Spleen (tissue), 11 donors: ENCODE measurements around the gene ASCL5. TPM values are rescaled to one million over a fixed set of nuclear protein-coding genes. Genes with fewer than 3 reads are reported as not detected.

ENCODE experiments used
- DNase-seq: peaks from one replicate; pipeline ENCODE4 v3.0.0-alpha.2; 2020
- H3K27ac ChIP-seq, 8 donors: fragments of 200-600 bp; sonication (generic) in 7 of 8; 1 replicate in 4 of 8; 2 replicates in 4 of 8; pipeline versions ENCODE4 v1.5.0 to v1.8.0; 2016 to 2021; ENCODE audit warnings: inconsistent platforms in 4 of 8, mild to moderate bottlenecking in 4 of 8, moderate library complexity in 1 of 8
- H3K27me3 ChIP-seq, 7 donors: fragments of 200-600 bp; sonication (generic) in 6 of 7; replicated peaks in 1 of 7; 1 replicate in 4 of 7; 2 replicates in 3 of 7; pipeline versions ENCODE4 v1.5.0 to v1.8.0; 2016 to 2021; ENCODE audit warnings: inconsistent platforms in 3 of 7, mild to moderate bottlenecking in 1 of 7
- H3K36me3 ChIP-seq, 6 donors: fragments of 200-600 bp; sonication (generic) in 5 of 6; 1 replicate in 4 of 6; 2 replicates in 2 of 6; pipeline versions ENCODE4 v1.5.0 to v1.8.0; 2016 to 2021; ENCODE audit warnings: inconsistent platforms in 2 of 6
- H3K4me1 ChIP-seq, 6 donors: fragments of 200-600 bp; sonication (generic) in 5 of 6; 1 replicate in 3 of 6; 2 replicates in 3 of 6; pipeline versions ENCODE4 v1.5.0 to v1.8.0; 2016 to 2021; ENCODE audit warnings: inconsistent platforms in 3 of 6
- H3K4me3 ChIP-seq, 8 donors: fragments of 200-600 bp; sonication (generic) in 7 of 8; 1 replicate in 4 of 8; 2 replicates in 4 of 8; pipeline versions ENCODE4 v1.5.0 to v1.8.0; 2016 to 2021; ENCODE audit warnings: inconsistent platforms in 4 of 8, mild to moderate bottlenecking in 4 of 8, moderate library complexity in 2 of 8
- H3K9me3 ChIP-seq, 8 donors: fragments of 200-600 bp; sonication (generic) in 7 of 8; 1 replicate in 4 of 8; 2 replicates in 4 of 8; pipeline versions ENCODE4 v1.5.0 to v1.8.0; 2016 to 2021; ENCODE audit warnings: inconsistent platforms in 4 of 8
- POLR2A ChIP-seq, 3 donors: fragments of 450-650 bp; IDR thresholded peaks; one replicate each; pipeline ENCODE4 v1.5.1; 2017; ENCODE audit warnings: antibody characterized with exemption in 3 of 3, mild to moderate bottlenecking in 1 of 3
- POLR2AphosphoS5 ChIP-seq, 3 donors: sonication (generic); formaldehyde crosslinking; IDR thresholded peaks; one replicate each; pipeline ENCODE4 v1.5.1; 2017; ENCODE audit warnings: antibody characterized with exemption in 3 of 3
- WGBS, 5 donors: extraction: QIAGEN DNeasy Blood & Tissue Kit in 3 of 5; methylation state at CpG; one replicate each; pipeline versions ENCODE4 v1.1.5 to v1.1.7; 2013 to 2018; 5-methylcytosine and 5-hydroxymethylcytosine counted together
- intact Hi-C: fragments of 100-400 bp; cut with DNase I; formaldehyde crosslinking; loops from one replicate; pipeline ENCODE4 v1.15.0; 2023; ENCODE audit warnings: low total_unique reads
- polyA plus RNA-seq, 3 donors: library from polyadenylated mRNA; stranded (reverse); fragments of 200-250 nt; gene quantifications; one replicate each; pipeline ENCODE4 v1.2.1, GENCODE V29; 2013
- total RNA-seq, 7 donors: library from RNA; depleted of rRNA in 3 of 7; stranded (reverse); fragments of >200 nt in 3 of 7; fragmentation: NEBNext Ultra II Directional in 4 of 7; extraction: Animal tissue kit (Norgen Biotek cat#: 25700) in 4 of 7; gene quantifications; one replicate each; pipeline versions ENCODE4 v1.1.0 to v1.2.1, GENCODE V29; 2016 to 2021
- TF ChIP-seq, protein P1 (sequence below), 11 experiments: fragments of 200-600 bp in 7 of 11; fragments of 450-650 bp in 4 of 11; sonication (generic) in 4 of 11; IDR thresholded peaks in 8 of 11; conservative IDR thresholded peaks in 3 of 11; 1 replicate in 7 of 11; 2 replicates in 4 of 11; pipeline versions ENCODE4 v1.4.0 to v1.8.0; 2016 to 2021; ENCODE audit warnings: antibody characterized with exemption in 11 of 11, inconsistent platforms in 4 of 11, mild to moderate bottlenecking in 1 of 11
- donor health status: healthy with polysubstance abuse.
- donor health status: DM: no; HTN: no; CAD: no; lungs with moderate emphysema.
- donor health status: DM: no; HTN: no; CAD: no.
- donor health status: Bipolar disorder and iron deficiency.
- donor health status: healthy.
- donor health status: DM: no; HTN: no; CAD: no.
- donor health status: DM: yes; HTN: yes; CAD: no.

The ASCL5 gene
- total and polyA plus RNA-seq, 10 donors: 0.06 to 0.85 (median 0.09) TPM; not detected in 6

DNA sequence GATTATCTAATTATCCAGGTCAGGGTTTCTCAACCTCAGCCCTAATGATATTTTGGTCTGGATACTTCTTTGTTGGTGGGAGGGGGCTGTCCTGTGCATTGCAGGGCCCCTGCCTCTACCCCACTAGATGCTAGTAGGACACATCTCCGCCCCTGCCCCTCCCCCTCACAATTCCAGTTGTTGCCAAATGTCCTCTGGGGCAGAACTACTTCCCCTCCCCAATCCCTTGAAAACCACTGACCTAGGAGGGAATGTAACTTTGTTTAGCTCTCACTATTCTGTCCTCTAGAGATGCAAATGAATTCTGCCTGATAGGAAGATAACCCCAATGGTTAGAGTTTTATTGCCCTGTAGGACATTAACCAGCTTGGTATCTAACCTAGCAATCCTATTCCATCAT is 22.8 kb downstream of the ASCL5 start:
- Histone ChIP-seq H3K4me1 (no peaks in the 10 kb centered on the region), H3K36me3 (no peaks in the 10 kb centered on the region), H3K27me3 (no peaks in the 10 kb centered on the region), H3K9me3 (no peaks in the 10 kb centered on the region), H3K4me3 (no peak overlapping the region), H3K27ac (no peak overlapping the region)
- intact Hi-C loops: no loop called here
- DNase-seq: no peak
- WGBS, 5 donors: 41 to 85% (median 55%) methylated on average over 1 of the region's 1 CpG
- TF ChIP-seq POLR2A (IDR thresholded peaks at IDR 0.05): no peak
- TF ChIP-seq, protein P1, sequence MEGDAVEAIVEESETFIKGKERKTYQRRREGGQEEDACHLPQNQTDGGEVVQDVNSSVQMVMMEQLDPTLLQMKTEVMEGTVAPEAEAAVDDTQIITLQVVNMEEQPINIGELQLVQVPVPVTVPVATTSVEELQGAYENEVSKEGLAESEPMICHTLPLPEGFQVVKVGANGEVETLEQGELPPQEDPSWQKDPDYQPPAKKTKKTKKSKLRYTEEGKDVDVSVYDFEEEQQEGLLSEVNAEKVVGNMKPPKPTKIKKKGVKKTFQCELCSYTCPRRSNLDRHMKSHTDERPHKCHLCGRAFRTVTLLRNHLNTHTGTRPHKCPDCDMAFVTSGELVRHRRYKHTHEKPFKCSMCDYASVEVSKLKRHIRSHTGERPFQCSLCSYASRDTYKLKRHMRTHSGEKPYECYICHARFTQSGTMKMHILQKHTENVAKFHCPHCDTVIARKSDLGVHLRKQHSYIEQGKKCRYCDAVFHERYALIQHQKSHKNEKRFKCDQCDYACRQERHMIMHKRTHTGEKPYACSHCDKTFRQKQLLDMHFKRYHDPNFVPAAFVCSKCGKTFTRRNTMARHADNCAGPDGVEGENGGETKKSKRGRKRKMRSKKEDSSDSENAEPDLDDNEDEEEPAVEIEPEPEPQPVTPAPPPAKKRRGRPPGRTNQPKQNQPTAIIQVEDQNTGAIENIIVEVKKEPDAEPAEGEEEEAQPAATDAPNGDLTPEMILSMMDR (IDR thresholded peaks at IDR 0.05 in 8 of 11, conservative IDR thresholded peaks at IDR 0.05 in 3 of 11): no peak
- TF ChIP-seq POLR2AphosphoS5 (IDR thresholded peaks at IDR 0.05): no peak

DNA sequence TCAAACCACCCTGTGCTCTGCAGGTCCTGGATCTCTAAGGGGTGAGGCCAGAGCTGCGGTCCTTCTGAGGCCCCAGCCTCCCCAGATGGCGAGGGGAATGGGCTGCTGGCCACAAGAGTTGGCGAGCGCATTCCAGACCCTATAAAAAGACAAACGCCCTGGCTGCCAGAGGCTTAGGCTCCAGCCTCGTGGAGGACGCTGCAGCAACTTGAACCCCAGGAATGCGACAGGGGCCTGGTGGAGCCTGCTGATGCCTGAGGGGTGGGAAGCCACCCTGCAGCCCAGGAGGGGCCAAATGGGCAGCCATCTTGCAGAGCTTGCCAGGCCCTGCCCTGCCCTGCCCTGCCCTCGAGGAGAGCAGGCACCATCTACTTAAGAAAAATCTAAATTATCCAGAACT is 23.3 kb downstream of the ASCL5 start:
- Histone ChIP-seq H3K4me3 (no peak overlapping the region), H3K27ac (no peak overlapping the region), H3K36me3 (no peaks in the 10 kb centered on the region), H3K4me1 (no peaks in the 10 kb centered on the region), H3K27me3 (no peaks in the 10 kb centered on the region), H3K9me3 (no peaks in the 10 kb centered on the region)
- WGBS, 5 donors: 86 to 95% (median 87%) methylated on average over 4 to 9 of the region's 9 CpGs
- TF ChIP-seq, protein P1 (IDR thresholded peaks at IDR 0.05 in 8 of 11, conservative IDR thresholded peaks at IDR 0.05 in 3 of 11): no peak
- TF ChIP-seq POLR2AphosphoS5 (IDR thresholded peaks at IDR 0.05) (no peak), POLR2A (IDR thresholded peaks at IDR 0.05) (no peak)
- DNase-seq: no peak
- intact Hi-C loops: no loop called here

DNA sequence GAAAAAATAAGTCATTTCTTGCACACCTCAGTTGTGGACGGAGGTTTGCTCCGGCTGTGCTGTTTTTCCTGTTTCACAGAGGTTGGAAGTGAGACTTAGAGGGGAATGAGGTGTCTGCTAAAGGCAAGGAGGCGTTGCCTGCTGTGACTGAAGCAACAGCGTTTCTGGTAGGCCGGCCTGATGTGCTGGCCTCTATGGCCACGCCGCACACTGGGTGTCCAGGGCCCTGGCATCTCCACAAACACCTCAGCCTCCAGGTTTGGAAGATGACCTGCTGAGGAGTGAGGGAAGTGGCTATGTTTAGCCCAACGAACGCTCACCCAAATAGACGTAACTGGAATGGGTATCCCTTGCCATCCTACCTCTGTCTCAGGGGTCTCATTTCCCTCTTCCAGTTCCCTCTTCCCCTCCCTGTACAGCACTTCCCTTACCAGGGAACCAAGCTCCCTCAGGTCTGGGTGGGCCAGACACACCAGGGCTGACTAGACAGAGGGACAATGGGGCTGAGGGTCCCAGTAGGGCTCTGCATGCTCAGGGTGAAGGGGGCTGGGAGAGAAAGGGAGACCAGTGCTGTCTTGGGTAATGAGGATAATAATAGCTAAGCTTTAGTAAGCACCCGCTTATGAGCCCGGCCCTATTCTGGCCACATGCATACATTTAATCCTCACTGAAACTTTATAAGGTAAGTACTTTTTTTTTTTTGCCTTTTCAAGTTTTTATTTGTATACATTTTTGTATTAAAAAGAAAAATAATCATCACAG is 26.6 kb downstream of the ASCL5 start:
- Histone ChIP-seq H3K27ac (no peak overlapping the region), H3K9me3 (no peaks in the 10 kb centered on the region), H3K4me1 (no peaks in the 10 kb centered on the region), H3K4me3 (no peak overlapping the region), H3K27me3 (no peaks in the 10 kb centered on the region), H3K36me3 (no peaks in the 10 kb centered on the region)
- intact Hi-C loops: no loop called here
- no peak for TF ChIP-seq POLR2A (IDR thresholded peaks at IDR 0.05)
- TF ChIP-seq, protein P1 (IDR thresholded peaks at IDR 0.05 in 8 of 11, conservative IDR thresholded peaks at IDR 0.05 in 3 of 11): no peak
- TF ChIP-seq POLR2AphosphoS5 (IDR thresholded peaks at IDR 0.05): no peak
- 84 to 92% (median 91%) methylated on average over 12 of the region's 12 CpGs for WGBS, 5 donors
- no peak for DNase-seq

DNA sequence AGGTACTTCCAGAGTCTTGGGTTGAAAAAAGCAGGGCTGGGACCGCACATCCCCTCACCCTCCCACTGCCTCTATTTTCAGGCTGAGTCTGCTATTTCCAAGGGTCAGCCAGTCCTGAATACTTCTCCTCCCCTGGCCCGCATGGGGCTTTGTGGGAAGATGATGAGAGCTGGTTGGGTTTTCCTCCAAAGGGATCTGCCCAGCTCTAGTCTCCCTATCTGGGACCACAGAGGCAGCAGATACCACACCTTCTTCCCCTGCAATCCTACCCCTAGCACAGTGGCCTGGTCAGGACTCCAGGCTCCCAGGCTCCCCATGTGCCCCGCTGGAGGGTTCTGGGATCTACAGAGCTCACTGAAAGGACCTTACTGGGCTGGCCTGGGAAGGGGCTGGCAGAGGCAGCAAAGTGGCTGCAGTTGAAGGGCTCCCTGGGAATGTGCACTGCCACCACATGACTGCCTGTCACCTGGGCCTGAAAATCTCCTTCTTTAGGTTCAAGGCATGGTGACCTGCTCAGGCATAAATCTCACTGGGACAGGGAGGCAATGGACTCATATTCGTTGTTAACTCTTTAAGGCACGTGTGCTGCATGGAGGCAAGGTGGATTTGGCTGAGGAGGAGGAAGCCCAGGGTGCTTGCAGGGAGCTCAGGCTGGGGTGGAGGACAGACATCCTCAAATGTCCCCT is 27.8 kb downstream of the ASCL5 start:
- H3K36me3 ChIP-seq: no peaks in the 10 kb centered on the region
- no peak for DNase-seq
- TF ChIP-seq POLR2A (IDR thresholded peaks at IDR 0.05) (no peak), POLR2AphosphoS5 (IDR thresholded peaks at IDR 0.05) (no peak)
- TF ChIP-seq, protein P1 (IDR thresholded peaks at IDR 0.05 in 8 of 11, conservative IDR thresholded peaks at IDR 0.05 in 3 of 11): no peak
- H3K9me3 ChIP-seq: no peaks in the 10 kb centered on the region
- intact Hi-C loops: no loop called here
- no peak overlapping the region for H3K4me3 ChIP-seq
- H3K4me1 ChIP-seq: no peaks in the 10 kb centered on the region
- no peak overlapping the region for H3K27ac ChIP-seq
- H3K27me3 ChIP-seq: no peaks in the 10 kb centered on the region
- 70 to 81% (median 78%) methylated on average over 4 to 5 of the region's 5 CpGs for WGBS, 5 donors
